Chondrocyte (in vitro differentiated cells): ENCODE data around the gene LRBA. TPM values are rescaled to one million over a fixed set of nuclear protein-coding genes. Genes with fewer than 3 reads are reported as not detected.

Experiments used
- DNase-seq: peaks from one replicate; pipeline ENCODE4 v3.0.0; 2021; ENCODE audit warnings: mixed read lengths, low spot score
- H3K27ac Mint-ChIP-seq: one replicate; pipeline ENCODE4 v1.8.0; 2021; ENCODE audit warnings: mild to moderate bottlenecking, moderate library complexity, mixed read lengths; ENCODE audit not compliant: unreplicated experiment
- H3K27me3 Mint-ChIP-seq: 2 replicates; pipeline ENCODE4 v1.8.0; 2021; ENCODE audit warnings: low read depth, mixed read lengths
- H3K36me3 Mint-ChIP-seq: 2 replicates; pipeline ENCODE4 v1.8.0; 2021; ENCODE audit warnings: low read depth, mixed read lengths
- H3K4me1 Mint-ChIP-seq: 2 replicates; pipeline ENCODE4 v1.8.0; 2021; ENCODE audit warnings: low read depth, mild to moderate bottlenecking, mixed read lengths
- H3K4me3 Mint-ChIP-seq: one replicate; pipeline ENCODE4 v1.8.0; 2021; ENCODE audit warnings: mild to moderate bottlenecking, moderate library complexity, mixed read lengths; ENCODE audit not compliant: unreplicated experiment
- H3K9me3 Mint-ChIP-seq: 2 replicates; pipeline ENCODE4 v1.8.0; 2021; ENCODE audit warnings: low read depth, mixed read lengths
- total RNA-seq: library from RNA; stranded (reverse); gene quantifications from 3 replicates; pipeline ENCODE4 v1.2.1, GENCODE V29; 2021
- TF ChIP-seq, protein P1 (sequence below): fragments of 200-600 bp; sonication (generic); IDR thresholded peaks from 2 replicates; pipeline ENCODE4 v1.5.0; 2021; ENCODE audit warnings: antibody characterized with exemption, mild to moderate bottlenecking, moderate library complexity

The LRBA gene
- total RNA-seq, 1 donor from 2014 or later: 19.7 TPM

DNA sequence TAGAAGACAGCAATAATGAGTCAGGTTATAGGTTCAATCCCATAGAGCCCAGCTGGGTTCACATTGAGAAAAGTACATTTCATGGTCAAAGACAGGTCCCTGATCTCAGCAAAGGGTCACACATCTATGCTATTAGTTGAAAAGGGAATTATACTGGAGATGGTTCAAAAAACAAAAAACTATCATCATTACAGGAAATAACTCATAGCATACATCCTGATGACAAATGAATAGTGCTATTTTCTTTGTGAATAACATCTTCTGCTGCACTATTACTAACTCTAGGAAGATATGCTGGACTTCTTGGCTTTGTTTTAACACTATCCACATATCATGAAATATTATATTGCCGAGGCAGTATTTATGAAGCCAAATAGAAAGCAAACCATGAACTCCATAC is 635.6 kb downstream of the LRBA start:
- H3K36me3 Mint-ChIP-seq: no peaks in the 10 kb centered on the region
- no peak for DNase-seq
- H3K9me3 Mint-ChIP-seq: no peaks in the 10 kb centered on the region
- TF ChIP-seq, protein P1, sequence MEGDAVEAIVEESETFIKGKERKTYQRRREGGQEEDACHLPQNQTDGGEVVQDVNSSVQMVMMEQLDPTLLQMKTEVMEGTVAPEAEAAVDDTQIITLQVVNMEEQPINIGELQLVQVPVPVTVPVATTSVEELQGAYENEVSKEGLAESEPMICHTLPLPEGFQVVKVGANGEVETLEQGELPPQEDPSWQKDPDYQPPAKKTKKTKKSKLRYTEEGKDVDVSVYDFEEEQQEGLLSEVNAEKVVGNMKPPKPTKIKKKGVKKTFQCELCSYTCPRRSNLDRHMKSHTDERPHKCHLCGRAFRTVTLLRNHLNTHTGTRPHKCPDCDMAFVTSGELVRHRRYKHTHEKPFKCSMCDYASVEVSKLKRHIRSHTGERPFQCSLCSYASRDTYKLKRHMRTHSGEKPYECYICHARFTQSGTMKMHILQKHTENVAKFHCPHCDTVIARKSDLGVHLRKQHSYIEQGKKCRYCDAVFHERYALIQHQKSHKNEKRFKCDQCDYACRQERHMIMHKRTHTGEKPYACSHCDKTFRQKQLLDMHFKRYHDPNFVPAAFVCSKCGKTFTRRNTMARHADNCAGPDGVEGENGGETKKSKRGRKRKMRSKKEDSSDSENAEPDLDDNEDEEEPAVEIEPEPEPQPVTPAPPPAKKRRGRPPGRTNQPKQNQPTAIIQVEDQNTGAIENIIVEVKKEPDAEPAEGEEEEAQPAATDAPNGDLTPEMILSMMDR: no peak
- no peaks in the 10 kb centered on the region for H3K27me3 Mint-ChIP-seq
- no peak overlapping the region for H3K4me3 Mint-ChIP-seq
- no peak overlapping the region for H3K27ac Mint-ChIP-seq
- H3K4me1 Mint-ChIP-seq: peaks cover 20% of the 10 kb centered on the region

DNA sequence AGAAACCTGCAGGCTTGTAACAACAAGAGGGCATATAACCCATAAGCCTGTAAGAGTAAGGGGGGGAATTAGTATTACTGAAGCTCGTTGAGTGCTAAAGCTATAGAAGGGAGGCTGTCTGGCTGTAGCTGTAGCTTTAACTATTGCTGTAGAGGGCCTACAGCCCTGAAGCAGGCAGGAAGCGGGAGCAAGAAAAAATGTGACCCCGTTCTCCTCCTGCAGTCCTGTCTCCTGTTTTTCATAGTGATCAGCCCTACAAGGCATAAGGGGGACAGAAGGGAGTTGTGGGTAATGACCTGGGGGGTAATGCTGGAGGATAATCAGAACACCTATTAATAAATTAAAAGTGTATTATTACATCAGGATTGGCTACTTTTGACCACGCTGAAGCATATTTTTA is 640.1 kb downstream of the LRBA start:
- peaks cover 3% of the 10 kb centered on the region for H3K4me1 Mint-ChIP-seq

DNA sequence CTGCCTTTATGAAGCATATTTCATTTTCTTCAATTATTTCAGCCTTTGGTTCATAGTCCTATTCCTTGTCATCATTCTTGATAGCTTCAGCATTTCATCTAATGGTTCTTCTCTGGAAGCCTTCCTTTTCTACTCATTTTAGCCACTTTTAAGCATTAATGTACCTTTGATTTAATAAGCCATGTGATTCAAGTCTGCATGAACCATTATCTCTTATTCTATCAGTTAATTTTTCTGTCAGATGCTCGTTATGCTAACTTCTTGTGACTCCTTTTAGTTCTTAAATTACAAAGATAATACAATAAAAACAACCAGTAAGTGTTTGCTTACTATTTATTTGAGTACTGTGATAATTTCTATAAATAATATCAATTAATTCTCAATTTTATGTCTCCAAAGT is 643.2 kb downstream of the LRBA start:
- Mint-ChIP-seq H3K36me3 (no peaks in the 10 kb centered on the region), H3K9me3 (peaks cover 2% of the 10 kb centered on the region), H3K4me3 (no peak overlapping the region), H3K27me3 (no peaks in the 10 kb centered on the region), H3K4me1 (peaks cover 7% of the 10 kb centered on the region), H3K27ac (no peak overlapping the region)
- TF ChIP-seq, protein P1: no peak
- DNase-seq: no peak

More for the DNA sequence above, 640.1 kb downstream of the LRBA start:
- TF ChIP-seq, protein P1: no peak
- H3K27me3 Mint-ChIP-seq: no peaks in the 10 kb centered on the region
- peaks cover 2% of the 10 kb centered on the region for H3K9me3 Mint-ChIP-seq
- H3K27ac Mint-ChIP-seq: no peak overlapping the region
- DNase-seq: no peak
- no peaks in the 10 kb centered on the region for H3K36me3 Mint-ChIP-seq
- H3K4me3 Mint-ChIP-seq: no peak overlapping the region

DNA sequence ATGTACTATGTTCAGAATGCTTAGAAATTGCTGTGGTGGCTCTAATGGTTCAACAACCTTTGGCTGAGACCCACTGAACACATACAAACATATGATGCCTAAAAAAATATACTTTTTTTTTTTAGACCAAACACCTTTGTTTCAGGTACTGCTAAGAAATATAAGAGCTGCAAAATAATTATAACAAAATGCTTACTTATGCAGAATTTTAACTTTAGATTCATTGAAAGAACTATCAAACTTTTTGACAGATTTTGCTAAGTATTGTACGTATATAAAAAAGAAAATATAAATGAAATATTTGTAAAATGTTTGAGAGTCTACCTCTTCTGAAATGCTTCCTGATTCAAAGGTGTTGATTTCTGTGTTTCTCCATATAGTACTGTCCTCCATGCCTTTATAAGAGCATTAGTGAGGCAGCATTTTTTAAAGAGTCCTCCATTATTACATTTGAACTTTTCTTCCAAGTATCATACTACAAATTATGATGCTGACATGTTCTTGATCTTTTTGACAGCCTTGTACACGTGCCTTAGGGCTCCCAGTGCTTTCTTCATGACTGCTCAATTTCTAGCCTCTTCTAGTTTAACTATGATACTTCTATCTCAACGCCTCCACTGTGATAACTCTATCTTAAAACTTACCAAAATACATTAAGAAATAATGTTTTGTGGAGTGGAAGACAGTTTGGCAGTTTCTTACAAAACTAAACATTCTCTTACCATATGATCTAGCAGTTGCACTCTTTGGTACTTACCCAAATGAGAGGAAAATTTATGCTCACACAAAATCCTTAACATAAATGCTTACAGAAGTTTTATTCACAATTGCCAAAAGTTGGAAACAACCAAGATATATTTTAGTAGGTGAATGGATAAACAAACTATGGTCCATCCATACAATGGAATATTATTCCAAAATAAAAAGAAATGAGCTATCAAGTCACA is 645.4 kb downstream of the LRBA start:
- Mint-ChIP-seq H3K4me1 (peaks cover 7% of the 10 kb centered on the region), H3K36me3 (no peaks in the 10 kb centered on the region), H3K4me3 (no peak overlapping the region), H3K27me3 (no peaks in the 10 kb centered on the region), H3K27ac (no peak overlapping the region), H3K9me3 (peaks cover 2% of the 10 kb centered on the region)
- TF ChIP-seq, protein P1: no peak
- DNase-seq: no peak

DNA sequence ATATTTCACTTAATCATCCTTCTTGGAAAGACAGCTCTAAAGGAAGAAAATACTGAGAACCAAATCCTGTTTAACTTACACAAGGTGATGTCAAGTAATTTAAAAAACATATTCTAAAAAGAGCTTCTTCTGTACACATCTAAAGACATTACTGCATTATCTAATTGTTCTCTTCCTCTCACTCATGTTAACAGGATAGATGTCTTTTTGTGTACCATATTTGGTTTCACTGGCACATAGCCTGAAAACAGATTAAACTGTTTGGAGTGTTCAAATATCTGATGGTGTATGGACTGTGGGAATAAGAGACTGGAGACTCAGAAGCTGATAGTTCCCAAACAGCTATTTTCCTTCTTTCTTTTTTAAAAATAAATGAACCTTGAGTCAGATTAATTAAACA is 646.4 kb downstream of the LRBA start:
- TF ChIP-seq, protein P1: no peak
- Mint-ChIP-seq H3K27ac (no peak overlapping the region), H3K9me3 (peaks cover 2% of the 10 kb centered on the region), H3K36me3 (no peaks in the 10 kb centered on the region), H3K27me3 (no peaks in the 10 kb centered on the region), H3K4me1 (peaks cover 7% of the 10 kb centered on the region), H3K4me3 (no peak overlapping the region)
- DNase-seq: no peak
